ENCODE measurements around the gene UBE2Q1.

Gene UBE2Q1

DNA sequence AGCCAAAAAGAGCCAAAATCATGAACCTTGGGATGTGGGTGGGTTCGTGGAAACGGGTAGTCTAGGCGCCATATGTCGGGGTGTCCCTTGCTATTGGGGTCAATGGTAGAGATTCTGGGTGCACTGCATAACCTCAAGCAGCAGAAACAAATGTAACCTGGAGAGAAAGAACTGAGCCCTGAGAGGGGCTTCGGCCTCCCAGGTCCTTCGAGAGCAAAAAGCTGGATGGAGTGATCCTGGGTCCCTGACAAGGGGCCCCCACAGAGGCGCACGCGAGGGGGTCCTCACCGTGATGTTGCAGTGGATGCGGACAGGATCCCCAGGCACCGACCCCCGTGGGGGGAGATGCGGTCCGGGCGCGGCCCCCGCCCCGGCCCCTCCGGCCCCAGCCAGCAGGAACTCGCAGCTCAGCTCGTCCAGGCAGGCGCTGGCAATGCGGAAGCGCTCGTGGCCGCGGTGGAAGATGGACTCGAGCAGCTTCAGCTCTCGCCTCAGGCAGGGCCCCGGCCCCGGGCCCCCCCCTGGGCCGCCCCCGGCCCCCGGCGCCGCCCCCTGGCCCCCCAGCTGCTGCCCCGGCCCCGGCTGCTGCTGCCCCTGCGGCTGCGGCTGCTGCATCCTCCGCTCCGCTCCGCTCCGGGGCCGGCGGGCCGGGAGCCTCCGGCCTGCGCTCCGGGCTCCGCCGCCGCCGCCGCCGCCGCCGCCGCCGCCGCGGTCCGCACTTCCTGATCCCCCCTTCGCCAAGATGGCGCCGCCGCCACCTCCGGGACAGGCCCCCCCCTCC lies at the start of gene UBE2Q1:
Gene UBE2Q1 (minus strand): TSS at position 724 of the 781 bp plus-strand sequence. CDS start 109 bp downstream, at position 615.
- DNase-seq (ENCODE audit: low read depth): no peak

DNA sequence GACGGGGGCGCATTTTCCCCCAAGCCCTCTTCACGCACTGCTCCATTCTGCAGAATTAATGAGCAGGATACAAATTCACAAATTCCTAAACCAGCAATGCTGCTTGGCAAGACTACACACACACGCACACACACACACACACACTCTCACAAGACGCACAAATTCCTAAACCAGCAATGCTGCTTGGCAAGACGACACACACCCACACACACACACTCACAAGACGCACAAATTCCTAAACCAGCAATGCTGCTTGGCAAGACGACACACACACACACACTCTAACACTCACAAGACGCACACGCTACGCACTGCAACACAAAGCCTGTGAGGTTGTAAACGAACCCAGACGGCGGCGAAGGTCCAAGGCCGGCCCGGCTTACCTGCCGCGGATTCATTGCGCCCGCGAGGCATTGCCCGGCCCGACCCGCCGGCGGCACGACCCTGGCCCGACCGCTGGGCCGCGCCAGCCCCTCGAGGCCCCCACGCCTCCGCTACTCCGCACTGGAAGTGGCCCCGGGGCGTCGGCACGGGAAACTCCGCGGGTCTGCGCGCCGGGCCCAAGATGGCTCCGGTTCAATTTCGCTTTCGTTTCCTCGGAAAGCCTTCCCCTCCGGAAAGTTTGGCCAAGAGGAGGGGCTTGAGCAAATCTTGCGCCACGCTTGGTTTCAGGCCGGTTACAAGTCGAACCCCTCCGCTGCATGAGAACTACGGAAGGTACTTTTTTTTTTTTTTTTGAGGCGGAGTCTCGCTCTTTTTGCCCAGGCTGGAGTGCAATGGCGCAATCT lies 49.3 kb upstream of the UBE2Q1 start, which contains the start of gene ADAR:
Gene ADAR (minus strand): TSS at position 578 of the 788 bp plus-strand sequence. CDS start 180 bp downstream, at position 398.
- peak; percentile 82 for DNase-seq (ENCODE audit: low read depth)

DNA sequence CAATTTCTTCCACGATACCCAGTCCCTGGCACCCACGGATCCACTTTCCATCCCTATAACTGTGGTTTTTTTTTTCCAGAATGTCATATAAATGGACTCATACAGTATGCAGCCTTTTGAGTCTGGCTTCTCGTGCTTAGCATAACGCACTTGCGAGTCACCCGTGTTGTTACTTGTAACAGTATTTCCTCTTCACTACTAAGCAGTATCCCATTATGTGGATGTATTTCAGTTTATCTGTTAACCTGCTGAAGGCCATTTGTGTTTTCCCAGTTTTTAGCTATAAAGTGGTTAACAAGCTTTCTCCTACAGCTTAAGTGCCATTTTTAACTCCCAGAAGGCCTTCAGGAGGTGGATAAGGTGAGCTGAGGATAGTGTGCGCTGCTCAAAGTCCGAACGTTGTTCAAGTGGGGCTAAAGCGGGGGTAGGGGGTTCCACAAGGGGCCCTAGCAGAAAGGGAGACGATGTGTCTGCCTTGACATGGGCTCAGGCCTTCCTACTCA lies 48.7 kb upstream of the UBE2Q1 start:
- peak; percentile 47 for DNase-seq (ENCODE audit: low read depth)

DNA sequence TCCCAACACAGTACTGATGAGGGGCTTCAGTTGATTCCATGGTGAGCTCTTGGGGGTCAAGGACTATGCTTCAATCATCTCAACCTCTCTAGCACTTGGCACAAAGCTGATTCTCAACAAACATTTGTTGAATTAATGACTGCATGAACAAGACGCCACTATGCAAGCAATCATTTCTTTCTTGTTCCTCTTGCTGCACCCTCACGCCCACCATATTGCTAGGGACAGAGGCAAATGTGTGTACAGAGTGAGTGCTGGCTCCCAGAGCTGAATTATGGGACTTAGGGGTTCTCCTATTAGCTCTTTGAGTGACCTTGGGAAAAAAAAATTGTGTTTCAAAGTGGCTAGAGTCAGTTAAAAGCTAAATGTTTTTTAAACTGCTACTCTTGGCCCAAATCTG lies 47.1 kb upstream of the UBE2Q1 start:
- no peak for DNase-seq (ENCODE audit: low read depth)

DNA sequence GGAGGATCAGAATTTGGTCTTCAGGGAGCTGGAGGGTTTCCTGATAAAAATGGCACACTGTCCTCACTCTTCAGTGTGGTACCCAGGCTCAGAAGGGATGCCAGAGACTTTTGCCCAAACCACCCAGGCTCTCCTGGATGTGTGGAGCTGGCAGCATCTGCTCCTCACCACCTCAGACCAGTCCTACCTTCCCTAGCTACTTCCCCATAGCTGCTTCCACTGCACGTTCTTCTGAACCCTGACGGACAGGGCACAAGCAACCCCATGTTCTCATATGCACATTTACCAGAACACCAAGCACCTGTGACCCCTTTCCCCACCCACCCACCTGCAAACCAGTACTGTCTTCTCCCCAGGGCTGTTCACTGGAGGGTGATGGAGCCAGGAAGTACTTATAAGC lies 44.9 kb upstream of the UBE2Q1 start:
- no peak for DNase-seq (ENCODE audit: low read depth)

DNA sequence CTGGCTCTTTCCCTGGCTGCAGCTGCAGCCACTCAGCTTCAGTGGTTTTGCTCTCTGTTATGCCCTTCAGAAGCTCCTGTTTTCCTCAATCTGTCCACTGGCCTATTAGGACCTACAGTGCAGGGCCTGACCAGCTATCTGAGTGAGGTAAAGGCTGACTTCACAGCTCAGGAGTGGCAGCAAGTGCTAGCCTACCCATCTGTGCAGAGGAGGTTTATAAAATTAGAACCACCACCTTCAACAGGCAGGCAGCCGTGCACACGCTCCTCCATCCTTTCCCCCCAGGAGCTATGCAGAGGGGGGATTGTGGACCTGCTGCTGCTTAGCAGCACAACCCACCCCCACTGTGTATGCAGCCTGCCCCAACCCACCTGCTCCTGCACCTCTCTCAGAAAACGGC lies 41.2 kb upstream of the UBE2Q1 start:
- no peak for DNase-seq (ENCODE audit: low read depth)

DNA sequence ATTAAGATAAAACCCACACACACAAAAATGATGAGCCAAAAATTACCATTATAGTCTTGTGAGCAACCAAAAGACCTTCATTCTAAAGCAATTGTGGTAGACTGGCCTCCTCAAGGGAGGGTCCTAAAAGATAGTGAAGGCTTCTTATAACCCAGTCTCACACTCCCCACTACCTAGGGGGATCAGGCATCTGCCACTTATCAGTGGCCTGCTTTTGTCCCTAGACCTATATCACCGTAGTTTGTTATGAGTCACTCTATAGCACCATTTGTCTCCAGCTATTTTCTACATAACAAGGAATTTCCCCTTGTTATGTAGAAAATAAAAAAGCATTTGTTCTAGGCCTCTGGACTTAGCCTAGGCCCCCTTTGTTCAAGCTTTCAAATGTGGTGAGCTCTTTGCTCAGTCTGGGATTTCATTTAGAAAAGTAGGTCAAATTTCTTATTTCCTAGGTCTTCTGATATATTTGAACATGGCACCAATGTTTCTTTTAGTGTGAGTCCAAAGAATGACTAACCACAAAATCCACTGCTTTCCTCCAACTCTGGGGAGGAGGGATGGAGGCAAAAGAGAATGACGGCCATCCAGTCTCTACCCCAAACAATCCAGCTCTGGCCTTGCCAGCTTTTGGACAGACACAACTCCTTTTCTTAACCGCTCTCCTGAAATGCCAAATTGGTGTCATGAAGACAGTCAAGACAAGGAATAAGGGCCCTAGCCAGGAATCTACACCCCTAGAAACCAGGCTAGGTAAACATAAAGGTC lies 40.6 kb upstream of the UBE2Q1 start:
- DNase-seq (ENCODE audit: low read depth): no peak

DNA sequence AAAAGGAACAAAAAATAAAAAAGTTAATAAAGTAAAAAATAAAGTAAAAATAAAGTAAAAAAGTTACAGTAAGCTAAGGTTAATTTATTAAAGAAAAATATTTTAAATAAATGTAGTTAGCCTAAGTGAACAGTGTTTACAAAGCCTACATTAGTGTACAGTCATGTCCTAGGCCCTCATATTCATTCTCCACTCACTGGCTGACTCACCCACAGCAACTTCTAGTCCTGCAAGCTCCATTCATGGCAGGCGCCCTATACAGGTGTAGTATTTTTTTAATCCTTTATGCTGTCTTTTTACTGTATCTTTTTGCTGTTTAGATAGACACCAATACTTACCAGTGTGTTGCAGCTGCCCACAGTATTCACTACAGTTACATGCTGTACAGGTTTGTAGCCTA lies 37.2 kb upstream of the UBE2Q1 start:
- DNase-seq (ENCODE audit: low read depth): peak; percentile 11

DNA sequence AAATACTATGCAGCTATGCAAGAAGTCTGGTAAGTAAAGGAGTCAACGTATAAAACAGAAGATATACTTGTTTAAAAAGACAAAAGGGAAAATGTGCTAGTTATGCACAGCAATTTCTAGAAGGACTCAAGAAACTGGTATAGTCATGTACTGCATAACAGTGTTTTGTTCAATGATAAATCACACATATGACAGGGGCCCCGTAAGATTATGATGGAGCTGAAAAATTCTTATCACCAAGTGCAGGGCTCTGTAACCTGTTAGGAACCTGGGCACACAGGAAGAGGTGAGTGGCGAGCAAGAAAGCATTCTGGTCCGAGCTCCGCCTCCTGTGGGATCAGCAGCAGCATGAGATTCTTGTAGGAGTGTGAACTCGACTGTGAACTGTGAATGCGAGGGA lies 36.3 kb upstream of the UBE2Q1 start:
- DNase-seq (ENCODE audit: low read depth): no peak

DNA sequence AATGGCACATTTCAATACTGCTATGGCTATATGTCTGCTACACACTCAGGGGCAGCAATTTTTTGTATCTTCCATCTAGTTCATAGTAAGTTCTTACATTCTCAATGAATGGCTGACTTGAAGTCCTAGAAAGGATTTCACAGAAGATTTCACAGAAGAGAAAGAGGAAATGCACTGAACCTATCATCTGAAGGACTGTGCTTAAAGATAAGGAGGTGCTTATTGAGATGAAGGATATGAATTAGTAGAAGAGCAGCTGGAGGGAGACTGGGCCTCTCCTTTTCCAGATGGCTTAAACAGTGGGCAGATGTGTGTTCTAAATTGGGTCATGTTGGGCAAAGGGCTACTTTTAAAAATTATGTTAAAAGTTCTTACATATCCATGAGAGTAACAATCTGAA lies 34.9 kb upstream of the UBE2Q1 start:
- DNase-seq (ENCODE audit: low read depth): no peak

DNA sequence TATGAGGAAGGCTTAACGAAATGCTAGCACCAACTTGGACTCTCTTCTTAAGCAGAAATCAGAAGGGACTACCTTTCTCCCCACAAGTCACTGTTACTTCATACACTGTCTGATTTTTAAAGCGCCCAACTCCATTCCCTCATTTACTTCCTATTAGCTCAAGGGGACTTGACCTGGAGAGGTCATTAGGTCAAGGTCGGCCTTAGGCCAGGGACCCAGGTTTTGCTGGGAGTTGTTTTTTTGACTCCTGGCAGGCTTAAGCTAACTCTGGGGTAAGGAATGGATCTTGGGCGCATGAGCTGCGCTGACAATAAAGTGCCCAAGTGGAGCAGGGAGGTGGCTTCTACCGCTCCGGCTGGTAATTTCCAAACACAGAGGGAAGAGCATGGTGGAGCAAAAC lies 32.7 kb upstream of the UBE2Q1 start:
- DNase-seq (ENCODE audit: low read depth): no peak

DNA sequence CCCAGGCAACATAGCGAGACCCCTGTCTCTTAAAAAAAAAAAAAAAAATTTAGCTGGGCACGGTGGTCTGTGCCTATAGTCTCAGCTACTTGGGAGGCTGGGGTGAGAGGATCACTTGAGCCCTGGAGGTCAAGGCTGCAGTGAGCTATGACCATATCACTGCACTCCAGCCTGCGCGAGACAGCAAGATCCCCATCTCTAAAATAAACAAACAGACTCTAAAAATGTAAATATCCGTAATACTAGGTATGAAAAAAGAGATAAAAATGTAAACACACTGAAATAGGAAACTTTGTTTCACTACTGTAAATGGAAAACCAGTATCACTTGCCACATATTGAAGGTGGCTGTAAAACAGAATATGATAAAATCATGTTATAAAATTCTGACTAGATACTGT lies 32.3 kb upstream of the UBE2Q1 start:
- DNase-seq (ENCODE audit: low read depth): no peak

DNA sequence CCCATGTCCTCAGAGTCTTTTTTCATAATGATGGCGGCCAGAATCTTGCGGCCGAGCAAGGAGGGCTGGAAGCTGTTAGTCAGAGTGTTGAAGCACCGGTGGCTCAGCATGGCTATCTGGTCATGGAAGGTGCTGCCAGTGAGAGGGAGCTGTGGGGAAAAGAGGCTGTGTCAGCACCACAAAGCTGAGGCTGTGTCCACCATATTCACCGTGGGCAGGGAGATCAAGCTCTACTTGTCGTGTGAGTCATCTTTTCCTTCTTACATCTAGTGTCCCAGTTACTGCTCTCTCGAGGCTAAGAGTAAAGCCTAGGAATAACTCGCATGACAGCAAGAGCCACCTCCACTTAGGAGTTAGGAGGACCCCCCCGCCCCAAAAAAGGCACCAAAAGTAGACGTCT lies 31.3 kb upstream of the UBE2Q1 start:
- DNase-seq (ENCODE audit: low read depth): no peak

DNA sequence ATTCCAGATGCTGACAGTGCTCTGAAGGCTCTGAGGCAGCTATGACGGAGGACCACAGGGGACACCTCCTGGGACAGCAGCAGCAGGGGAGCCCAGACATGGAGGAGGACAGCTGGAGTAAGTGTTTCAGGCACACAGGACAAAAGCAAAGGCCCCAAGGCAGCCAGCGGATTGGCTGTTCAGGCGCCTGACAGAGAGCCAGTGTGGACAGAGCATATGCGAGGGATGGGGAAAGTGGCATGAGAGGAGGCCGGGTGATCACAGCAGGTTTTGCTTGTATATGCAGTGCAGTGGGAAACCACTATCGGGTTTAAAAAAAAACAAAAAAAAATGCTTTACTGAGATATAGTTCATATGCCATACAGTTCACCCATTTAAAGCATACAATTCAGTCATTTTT lies 28.2 kb upstream of the UBE2Q1 start:
- no peak for DNase-seq (ENCODE audit: low read depth)

DNA sequence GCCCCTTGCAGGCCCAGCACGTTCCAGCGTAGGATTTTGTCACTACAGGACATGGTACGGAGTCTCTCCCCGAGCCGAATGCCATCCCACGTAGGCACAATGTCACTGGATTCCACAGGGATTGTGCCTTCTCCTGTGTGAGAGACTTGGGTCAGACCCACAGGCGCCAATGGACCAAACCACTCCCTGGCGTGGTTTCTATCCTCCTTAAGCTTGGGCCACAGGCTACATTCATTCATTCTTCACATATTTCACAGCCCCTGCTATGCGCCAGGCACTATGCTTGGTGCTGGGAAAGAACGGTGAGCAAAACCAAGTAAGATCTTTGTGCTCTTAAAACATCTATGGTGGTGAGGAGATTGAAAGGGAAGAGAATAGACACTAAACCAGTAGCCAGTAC lies 27.8 kb upstream of the UBE2Q1 start:
- no peak for DNase-seq (ENCODE audit: low read depth)

DNA sequence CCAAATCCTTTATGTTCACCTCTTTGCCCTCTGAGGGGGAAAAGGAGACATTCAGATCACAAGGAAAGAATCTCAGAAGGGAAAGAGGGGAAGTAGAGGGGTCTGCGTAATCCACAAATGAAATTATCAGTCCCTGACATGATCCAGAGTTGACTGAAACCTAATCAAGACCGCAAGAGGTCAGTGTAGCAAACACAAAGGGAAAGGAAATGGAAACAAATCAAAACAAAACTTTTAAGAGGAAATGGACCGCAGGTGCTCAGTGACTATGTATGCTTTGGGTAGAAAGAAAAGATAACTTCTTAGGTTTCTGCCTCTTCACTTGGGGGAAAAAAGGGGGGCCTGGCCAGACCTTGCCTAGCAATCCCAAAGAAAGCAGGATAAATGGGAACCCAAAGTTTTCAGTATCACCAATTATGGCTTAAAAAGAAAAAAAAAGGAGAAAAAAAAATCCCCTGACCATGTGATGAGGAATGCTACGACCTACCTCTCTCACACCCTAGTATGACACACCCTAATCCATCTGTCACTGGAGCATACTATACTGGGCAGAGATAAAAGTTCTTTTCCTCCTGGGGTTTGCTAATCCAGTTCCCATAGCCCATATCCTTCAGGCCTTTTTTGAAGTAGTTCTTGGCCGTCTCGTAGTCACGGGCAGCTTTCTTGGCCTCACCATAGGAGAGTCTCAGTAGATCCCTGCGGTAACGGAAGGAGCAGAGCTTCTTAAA lies 26.0 kb upstream of the UBE2Q1 start:
- no peak for DNase-seq (ENCODE audit: low read depth)

DNA sequence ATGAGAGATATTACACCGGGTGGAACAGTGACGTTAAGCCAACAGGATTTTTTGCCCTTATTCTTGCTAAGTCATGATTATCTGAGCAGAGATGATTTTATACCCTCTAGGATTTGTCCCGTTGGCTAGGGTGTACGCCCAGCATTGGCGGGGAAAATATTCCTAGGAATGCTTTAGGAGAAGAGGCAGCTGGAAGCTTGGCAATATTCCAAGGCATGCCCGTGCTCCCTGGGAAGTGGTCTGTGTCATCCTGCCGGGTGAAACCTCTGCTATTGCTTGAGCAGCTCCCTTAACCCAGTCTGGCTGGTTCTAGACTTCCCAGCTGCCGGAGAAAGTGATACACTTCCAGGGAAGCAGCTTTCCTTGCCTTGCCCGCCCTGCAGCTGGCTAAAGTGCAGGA lies 25.3 kb upstream of the UBE2Q1 start:
- DNase-seq (ENCODE audit: low read depth): no peak

DNA sequence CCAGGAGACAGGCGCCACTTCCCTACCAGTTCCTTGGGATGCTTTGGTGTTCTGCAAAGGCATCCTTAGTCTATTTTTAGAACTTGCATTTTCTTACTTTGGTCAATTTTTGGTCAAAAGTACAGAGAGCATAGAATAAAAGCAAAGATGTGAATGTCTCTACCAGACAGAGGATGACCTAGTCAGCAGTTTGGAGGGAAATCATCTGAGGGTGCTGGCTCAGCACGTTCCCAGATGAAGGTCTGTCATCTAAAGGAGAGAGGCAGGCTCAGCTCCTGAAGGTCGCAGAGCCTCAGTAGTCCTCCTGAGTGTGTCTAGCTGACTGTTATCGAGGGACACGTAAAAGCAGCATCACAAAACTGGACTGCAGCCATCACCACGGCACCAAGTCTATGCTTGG lies 24.4 kb upstream of the UBE2Q1 start:
- DNase-seq (ENCODE audit: low read depth): no peak

DNA sequence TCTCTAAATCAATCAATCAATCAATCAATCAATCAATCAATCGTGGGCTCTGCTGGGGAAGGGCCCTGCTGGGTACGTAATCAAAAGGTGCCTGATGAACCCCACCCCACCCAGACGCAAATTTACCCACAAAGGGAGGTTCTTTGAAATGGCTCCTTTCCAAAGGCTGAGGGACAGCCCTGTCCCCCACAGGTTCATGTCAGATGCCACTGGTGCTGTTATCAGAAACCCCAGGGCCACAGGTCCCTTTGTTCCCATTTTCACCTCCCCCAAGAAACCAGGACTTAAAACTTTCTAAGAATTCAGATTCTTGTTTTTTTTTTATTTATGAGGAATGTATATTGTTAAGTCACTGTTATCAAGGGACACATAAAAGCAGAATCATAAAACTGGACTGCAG lies 23.3 kb upstream of the UBE2Q1 start:
- DNase-seq (ENCODE audit: low read depth): no peak

DNA sequence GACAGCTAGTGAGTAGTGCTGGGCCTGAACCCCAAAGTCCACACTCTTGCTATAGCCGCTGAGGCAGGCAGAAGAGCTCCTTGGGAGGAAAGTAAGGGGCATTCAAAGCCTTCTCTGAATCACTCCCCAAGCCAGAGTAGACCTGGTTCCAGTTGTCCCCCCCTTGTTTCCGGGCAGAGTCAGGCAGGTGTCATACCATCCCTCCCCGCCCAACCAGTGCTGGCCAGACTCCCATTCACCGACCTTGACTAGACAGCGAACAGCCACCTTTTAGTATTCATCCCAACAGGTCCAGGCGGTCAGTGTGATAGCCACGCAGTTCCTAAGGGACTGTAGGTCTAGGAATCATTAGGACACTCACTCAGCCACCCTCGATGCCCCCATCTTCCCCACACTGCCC lies 20.9 kb upstream of the UBE2Q1 start:
- no peak for DNase-seq (ENCODE audit: low read depth)

DNA sequence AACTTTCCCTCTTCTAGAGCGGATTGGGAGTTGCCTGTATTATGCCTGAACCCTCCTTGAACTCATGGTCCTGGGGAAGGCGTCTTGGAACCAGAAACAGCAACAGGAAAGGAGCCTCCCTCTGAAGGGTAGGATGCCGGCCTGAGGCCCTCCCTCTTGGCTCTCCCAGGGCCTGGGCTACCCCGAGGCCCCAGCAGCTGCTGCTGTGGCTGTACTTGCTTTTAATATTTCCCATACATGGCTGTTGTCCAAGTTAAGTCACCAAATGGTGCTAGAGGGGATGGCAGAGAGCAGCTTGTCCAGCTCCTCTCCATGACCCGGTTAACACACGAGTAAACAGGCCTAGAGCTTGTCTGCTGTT lies 19.6 kb upstream of the UBE2Q1 start:
- DNase-seq (ENCODE audit: low read depth): no peak
